Stimulated activated naive CD8-positive, alpha-beta T cell treated with anti-CD3 and anti-CD28 coated beads, Interleukin-15, amount 100 ng/mL, for 72 hours (primary cell): ENCODE results near the gene ZCCHC13.
"Not testable (repeated sequence)": the region's sequence is repeated elsewhere in the genome, so short reads cannot be mapped to it uniquely, and the experiment has no call there.

ENCODE experiments used
- ATAC-seq: fragments of 150-1000 bp; cut with Tn5 transposase; 2 replicates; pipeline ENCODE4 v1.10.0; 2021; ENCODE audit warnings: mild to moderate bottlenecking, moderate library complexity
- DNase-seq, 2 donors: peaks; one replicate each; pipeline ENCODE4 v3.0.0; 2021 to 2022
- H3K27ac Mint-ChIP-seq, 2 donors: one replicate each; pipeline ENCODE4 v1.8.0; 2022; ENCODE audit warnings: mild to moderate bottlenecking in 2 of 2, mixed read lengths in 2 of 2, moderate library complexity in 2 of 2
- H3K27me3 Mint-ChIP-seq: one replicate; pipeline ENCODE4 v1.8.0; 2022; ENCODE audit warnings: mixed read lengths
- H3K4me1 Mint-ChIP-seq: one replicate; pipeline ENCODE4 v1.8.0; 2022; ENCODE audit warnings: mild to moderate bottlenecking, mixed read lengths
- H3K4me3 Mint-ChIP-seq, 2 donors: one replicate each; pipeline ENCODE4 v1.8.0; 2022; ENCODE audit warnings: mild to moderate bottlenecking in 2 of 2, mixed read lengths in 2 of 2, moderate library complexity in 1 of 2
- H3K9me3 Mint-ChIP-seq, 2 donors: one replicate each; pipeline ENCODE4 v1.8.0; 2022; ENCODE audit warnings: mixed read lengths in 2 of 2

The ZCCHC13 gene

DNA sequence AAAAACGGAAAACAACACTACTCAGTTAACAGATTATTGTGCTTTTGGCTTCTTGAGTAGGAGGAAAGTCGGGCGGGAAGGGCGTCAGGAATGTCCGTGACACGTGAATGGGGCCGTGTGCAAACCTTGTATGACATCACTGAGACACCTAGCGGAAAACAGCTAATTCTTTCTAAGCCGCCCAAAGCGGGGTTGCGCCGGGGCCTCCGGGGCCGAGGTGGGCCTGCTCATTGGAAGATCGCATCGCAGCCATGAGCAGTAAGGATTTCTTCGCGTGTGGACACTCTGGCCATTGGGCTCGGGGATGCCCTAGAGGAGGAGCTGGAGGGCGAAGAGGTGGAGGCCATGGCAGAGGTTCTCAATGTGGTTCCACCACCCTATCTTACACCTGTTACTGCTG is at the start of gene ZCCHC13:
Gene ZCCHC13, plus strand, starts transcription at position 165 of the 400 bp plus-strand sequence. Its CDS starts 87 bp downstream, at position 252.
- H3K4me1 Mint-ChIP-seq = no peaks in the 10 kb centered on the region
- no peak within 1 kb of the TSS for H3K4me3 Mint-ChIP-seq
- ATAC-seq (no peak), DNase-seq (no peak)
- peak within 1 kb of the TSS in 1 of 2 donors; percentile 9 for H3K27ac Mint-ChIP-seq
- H3K9me3 Mint-ChIP-seq = no peaks in the 10 kb centered on the region
- H3K27me3 Mint-ChIP-seq = no peaks in the 10 kb centered on the region

DNA sequence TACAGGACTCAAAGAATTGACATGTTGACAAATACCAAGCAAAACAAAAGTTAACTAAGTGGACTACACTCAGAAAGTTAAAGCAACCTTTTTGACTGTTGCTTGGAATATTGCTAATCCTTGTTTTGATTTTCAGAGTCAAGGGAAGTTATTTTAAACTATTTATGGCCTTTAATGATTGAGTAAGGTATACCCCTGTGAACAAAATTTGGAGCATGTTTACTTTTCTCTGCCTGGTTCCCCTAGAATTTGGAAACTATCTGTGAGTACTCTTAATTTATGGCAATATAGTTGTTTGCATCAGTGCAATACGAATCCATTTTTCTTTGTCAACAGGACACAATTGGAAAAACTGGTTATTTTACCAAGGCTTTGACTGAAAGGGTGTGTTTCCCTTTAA is 45.9 kb upstream of the ZCCHC13 start:
- not testable (repeated sequence) for H3K9me3 Mint-ChIP-seq, ATAC-seq, H3K4me3 Mint-ChIP-seq

DNA sequence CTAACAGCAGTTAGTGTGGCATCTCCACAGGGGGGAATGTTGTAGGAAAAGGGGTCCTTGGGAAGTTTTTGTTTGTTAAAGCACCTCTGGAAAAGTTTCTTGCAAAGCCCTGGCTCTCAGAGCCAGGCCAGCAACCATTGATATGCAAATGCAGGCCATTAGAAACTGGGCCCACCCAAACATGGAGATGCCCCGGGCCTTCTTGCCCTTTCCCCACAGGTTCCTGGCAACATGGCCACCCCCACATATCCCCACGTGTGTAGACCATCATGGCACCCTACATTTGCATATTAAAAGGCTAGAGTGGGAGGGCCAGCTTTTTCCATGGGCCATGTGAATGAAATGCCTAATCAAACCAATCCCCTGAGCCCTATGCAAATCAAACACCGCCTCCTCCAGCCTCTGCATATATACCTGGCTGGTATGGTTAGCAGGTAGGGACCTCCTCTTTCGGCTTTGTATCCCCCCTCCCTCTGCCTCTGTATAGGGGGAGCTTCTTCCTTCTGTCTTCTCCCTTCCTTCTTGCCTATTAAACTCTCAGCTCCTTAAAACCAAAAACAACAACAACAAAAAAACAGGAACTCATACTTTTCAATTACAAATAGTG is 44.0 kb upstream of the ZCCHC13 start:
- ATAC-seq = no peak
- no peak overlapping the region for H3K27ac Mint-ChIP-seq
- H3K4me3 Mint-ChIP-seq = no peak overlapping the region
- peaks cover 0 to 3% of the 10 kb centered on the region in 2 donors for H3K9me3 Mint-ChIP-seq
- H3K27me3 Mint-ChIP-seq = no peaks in the 10 kb centered on the region
- H3K4me1 Mint-ChIP-seq = no peaks in the 10 kb centered on the region
- DNase-seq = no peak

More for the DNA sequence above, 45.9 kb upstream of the ZCCHC13 start:
- not testable (repeated sequence) for H3K27me3 Mint-ChIP-seq, H3K27ac Mint-ChIP-seq, H3K4me1 Mint-ChIP-seq, DNase-seq

- H3K4me3 Mint-ChIP-seq = no peak overlapping the region
- H3K27me3 Mint-ChIP-seq = no peaks in the 10 kb centered on the region
- no peaks in the 10 kb centered on the region for H3K4me1 Mint-ChIP-seq
- DNase-seq (no peak), ATAC-seq (no peak)
- H3K9me3 Mint-ChIP-seq = peaks cover 0 to 3% of the 10 kb centered on the region in 2 donors
- H3K27ac Mint-ChIP-seq = no peak overlapping the region
These were observed 41.3 kb upstream of the ZCCHC13 start for GRCh38 chrX:74262452-74263209.

GRCh38 chrX:74270393-74270792 is 33.6 kb upstream of the ZCCHC13 start:
- Mint-ChIP-seq H3K27ac (no peak overlapping the region), H3K4me1 (no peaks in the 10 kb centered on the region), H3K27me3 (no peaks in the 10 kb centered on the region), H3K9me3 (no peaks in the 10 kb centered on the region), H3K4me3 (no peak overlapping the region)
- ATAC-seq (no peak), DNase-seq (no peak)

GRCh38 chrX:74272230-74272629 is 31.8 kb upstream of the ZCCHC13 start:
- Mint-ChIP-seq H3K27ac (no peak overlapping the region), H3K4me1 (no peaks in the 10 kb centered on the region), H3K4me3 (no peak overlapping the region), H3K9me3 (no peaks in the 10 kb centered on the region), H3K27me3 (no peaks in the 10 kb centered on the region)
- DNase-seq = no peak
- ATAC-seq = peak; percentile 67

GRCh38 chrX:74274516-74274915 is 29.5 kb upstream of the ZCCHC13 start:
- no peak for DNase-seq
- Mint-ChIP-seq H3K4me3 (no peak overlapping the region), H3K4me1 (no peaks in the 10 kb centered on the region), H3K9me3 (no peaks in the 10 kb centered on the region), H3K27ac (no peak overlapping the region), H3K27me3 (no peaks in the 10 kb centered on the region)
- no peak for ATAC-seq

DNA sequence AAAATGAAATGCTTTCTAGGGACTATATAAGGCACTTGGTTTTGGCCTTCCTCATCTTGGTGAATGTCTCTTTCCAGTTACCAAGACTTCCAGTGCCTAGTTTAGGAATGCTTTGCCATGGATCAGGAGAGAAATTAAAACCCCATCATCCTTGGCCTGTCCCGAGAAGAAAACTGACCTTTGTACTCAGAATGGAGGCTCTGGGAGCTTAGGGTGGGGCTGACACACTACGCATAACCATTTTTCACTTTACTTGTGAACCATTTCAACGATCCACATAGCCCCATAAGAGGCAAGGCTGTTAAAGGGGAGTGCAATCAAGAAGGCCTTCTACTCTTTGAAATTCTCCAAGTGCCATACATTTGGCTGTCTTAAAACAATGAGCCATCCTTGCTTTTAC is 26.7 kb upstream of the ZCCHC13 start:
- H3K27me3 Mint-ChIP-seq = no peaks in the 10 kb centered on the region
- H3K4me1 Mint-ChIP-seq = no peaks in the 10 kb centered on the region
- no peak overlapping the region for H3K27ac Mint-ChIP-seq
- no peak for ATAC-seq
- H3K9me3 Mint-ChIP-seq = no peaks in the 10 kb centered on the region
- no peak overlapping the region for H3K4me3 Mint-ChIP-seq
- no peak for DNase-seq

GRCh38 chrX:74277846-74278245 is 26.1 kb upstream of the ZCCHC13 start:
- no peaks in the 10 kb centered on the region for H3K27me3 Mint-ChIP-seq
- no peak overlapping the region for H3K27ac Mint-ChIP-seq
- H3K4me1 Mint-ChIP-seq = no peaks in the 10 kb centered on the region
- no peak overlapping the region for H3K4me3 Mint-ChIP-seq
- ATAC-seq = no peak
- DNase-seq = no peak
- H3K9me3 Mint-ChIP-seq = no peaks in the 10 kb centered on the region

DNA sequence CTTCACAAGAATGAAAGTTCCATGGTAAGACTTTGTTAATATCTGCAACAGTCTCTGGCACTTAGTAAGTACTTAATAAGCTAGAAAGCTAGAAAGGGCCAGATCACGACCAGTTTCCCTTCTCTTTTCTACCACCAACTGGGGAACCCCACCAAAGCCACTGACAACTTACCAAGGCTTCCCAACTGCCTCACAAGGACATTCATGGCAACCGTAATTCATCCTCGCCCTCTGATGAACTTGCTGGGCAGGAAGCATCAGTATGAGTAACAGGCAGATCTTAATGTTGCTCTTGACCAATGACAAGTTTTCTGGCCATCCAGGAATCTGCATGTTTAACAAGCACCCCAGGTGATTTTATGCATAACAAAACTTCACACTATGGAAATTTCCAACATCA is 23.2 kb upstream of the ZCCHC13 start:
- no peaks in the 10 kb centered on the region for H3K9me3 Mint-ChIP-seq
- no peaks in the 10 kb centered on the region for H3K27me3 Mint-ChIP-seq
- H3K4me1 Mint-ChIP-seq = no peaks in the 10 kb centered on the region
- H3K27ac Mint-ChIP-seq = no peak overlapping the region
- ATAC-seq (no peak), DNase-seq (no peak)
- H3K4me3 Mint-ChIP-seq = no peak overlapping the region

DNA sequence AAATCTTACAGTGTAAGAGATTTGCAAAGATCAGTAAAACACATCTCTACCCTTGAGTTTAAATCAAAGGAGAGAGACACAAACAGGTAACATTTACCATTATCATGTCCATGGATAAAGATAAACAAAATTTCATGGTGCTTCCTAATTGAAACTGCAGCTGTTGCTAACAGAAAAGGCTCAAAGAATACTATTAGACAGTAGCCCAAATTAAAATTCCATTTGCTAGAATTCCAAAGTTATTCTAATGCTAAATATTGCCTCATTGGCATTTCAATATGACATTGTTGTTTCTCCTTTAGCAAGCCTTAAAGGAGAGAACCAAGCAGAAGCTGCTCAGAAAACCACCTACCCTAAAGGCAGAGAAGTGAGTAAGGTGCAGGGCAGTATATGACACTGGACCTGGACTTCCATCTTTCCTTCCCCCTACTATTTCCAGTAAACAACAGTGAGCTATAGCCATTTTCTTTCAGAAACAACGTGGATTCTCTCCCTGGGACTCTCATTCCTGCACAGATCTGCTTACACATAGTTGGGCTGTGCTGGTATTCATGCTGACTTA is 19.5 kb upstream of the ZCCHC13 start:
- H3K27ac Mint-ChIP-seq = no peak overlapping the region
- no peaks in the 10 kb centered on the region for H3K27me3 Mint-ChIP-seq

GRCh38 chrX:74286950-74287740 is 16.8 kb upstream of the ZCCHC13 start:
- H3K4me3 Mint-ChIP-seq = no peak overlapping the region
- no peaks in the 10 kb centered on the region for H3K9me3 Mint-ChIP-seq
- no peak overlapping the region for H3K27ac Mint-ChIP-seq
- no peaks in the 10 kb centered on the region for H3K27me3 Mint-ChIP-seq
- peaks cover 13% of the 10 kb centered on the region for H3K4me1 Mint-ChIP-seq
- DNase-seq = no peak
- ATAC-seq = no peak

More for the DNA sequence above, 19.5 kb upstream of the ZCCHC13 start:
- Mint-ChIP-seq H3K9me3 (no peaks in the 10 kb centered on the region), H3K4me3 (no peak overlapping the region), H3K4me1 (peaks cover 13% of the 10 kb centered on the region)
- DNase-seq (no peak), ATAC-seq (no peak)

GRCh38 chrX:74291577-74291963 is 12.4 kb upstream of the ZCCHC13 start:
- peak overlapping the region; percentile 97 to 98 for H3K27ac Mint-ChIP-seq
- H3K4me1 Mint-ChIP-seq = peaks cover 19% of the 10 kb centered on the region
- ATAC-seq = no peak

DNA sequence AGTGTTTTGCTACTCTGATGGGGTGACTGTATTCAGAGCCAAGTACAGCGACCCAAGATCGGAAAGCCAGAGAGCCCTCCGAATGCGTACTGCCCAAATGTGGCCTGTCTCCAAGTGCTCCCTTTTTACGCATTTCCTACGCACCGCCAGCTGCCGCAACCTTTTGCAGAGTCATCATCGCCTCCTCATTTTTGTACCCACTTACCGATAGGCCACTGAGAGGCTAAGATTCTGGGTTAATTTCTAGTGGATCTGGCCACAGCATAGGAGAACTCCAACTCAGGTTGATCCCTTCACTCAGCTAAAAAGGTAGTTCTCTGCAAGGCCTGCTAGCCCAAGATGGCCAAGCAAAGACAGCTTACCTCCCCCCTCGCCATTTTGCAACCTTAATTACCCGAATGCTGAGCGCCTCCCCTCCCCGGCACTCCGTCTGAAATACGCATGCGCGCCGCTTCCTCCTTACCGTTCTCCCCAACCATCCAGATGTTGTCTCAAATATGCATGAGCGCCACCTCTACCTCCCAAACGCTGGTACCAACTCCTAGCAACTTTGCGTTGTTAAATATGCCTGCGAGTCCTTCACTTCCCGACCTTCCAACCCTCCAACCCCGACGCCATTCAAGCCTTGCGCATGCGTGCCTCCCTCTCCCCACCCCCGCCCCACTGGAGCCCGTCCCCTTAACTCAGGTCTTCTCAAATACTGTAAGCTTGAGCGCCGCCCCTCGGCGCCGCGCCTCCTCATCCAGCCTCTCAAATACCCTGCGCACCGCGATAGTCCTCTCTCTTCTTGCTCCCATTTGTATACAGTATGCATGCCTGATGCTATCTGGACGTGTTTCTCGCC is 11.8 kb upstream of the ZCCHC13 start:
- Mint-ChIP-seq H3K9me3 (no peaks in the 10 kb centered on the region), H3K4me1 (peaks cover 19% of the 10 kb centered on the region), H3K27me3 (no peaks in the 10 kb centered on the region), H3K4me3 (peak overlapping the region; percentile 87 to 99), H3K27ac (peak overlapping the region; percentile 97 to 98)
- DNase-seq = peak; percentile 68 to 79
- ATAC-seq = peak; percentile 92

More at GRCh38 chrX:74291577-74291963, 12.4 kb upstream of the ZCCHC13 start:
- Mint-ChIP-seq H3K4me3 (peak overlapping the region; percentile 87 to 99), H3K27me3 (no peaks in the 10 kb centered on the region), H3K9me3 (no peaks in the 10 kb centered on the region)
- no peak for DNase-seq

- no peak for DNase-seq
- H3K9me3 Mint-ChIP-seq = no peaks in the 10 kb centered on the region
- H3K4me1 Mint-ChIP-seq = peaks cover 23% of the 10 kb centered on the region
- H3K27me3 Mint-ChIP-seq = no peaks in the 10 kb centered on the region
- H3K27ac Mint-ChIP-seq = peak overlapping the region; percentile 97 to 98
- no peak for ATAC-seq
- peak overlapping the region; percentile 87 to 99 for H3K4me3 Mint-ChIP-seq
These were observed 11.2 kb upstream of the ZCCHC13 start for GRCh38 chrX:74292808-74293123.
